Gastroesophageal sphincter (tissue), 4 donors: ENCODE results near the gene RANBP10. TPM values are rescaled to one million over a fixed set of nuclear protein-coding genes. Genes with fewer than 3 reads are reported as not detected.

ENCODE experiments used
- ATAC-seq: fragments of 150-250 bp; one replicate; pipeline ENCODE4 v1.9.1; 2016; ENCODE audit warnings: mild to moderate bottlenecking, moderate library complexity
- H3K27ac ChIP-seq, 4 donors: fragments of 200-600 bp; sonication (generic) in 3 of 4; 1 replicate in 3 of 4; 2 replicates in 1 of 4; pipeline ENCODE4 v1.5.1; 2016 to 2019
- H3K27me3 ChIP-seq: fragments of 200-600 bp; sonication (generic); one replicate; pipeline ENCODE4 v1.5.1; 2019
- H3K36me3 ChIP-seq, 2 donors: fragments of 200-600 bp; sonication (generic); one replicate each; pipeline ENCODE4 v1.5.1; 2019; ENCODE audit warnings: control low read depth in 1 of 2
- H3K4me1 ChIP-seq, 3 donors: fragments of 200-600 bp; sonication (generic); 1 replicate in 2 of 3; 2 replicates in 1 of 3; pipeline ENCODE4 v1.5.1; 2016 to 2019; ENCODE audit warnings: control low read depth in 2 of 3
- H3K4me3 ChIP-seq, 2 donors: fragments of 200-600 bp; sonication (generic); one replicate each; pipeline ENCODE4 v1.5.1; 2019; ENCODE audit warnings: mild to moderate bottlenecking in 1 of 2, moderate library complexity in 1 of 2
- H3K9me3 ChIP-seq, 3 donors: fragments of 200-600 bp; sonication (generic); one replicate each; pipeline ENCODE4 v1.5.1; 2017 to 2019; ENCODE audit warnings: control low read depth in 2 of 3
- CTCF ChIP-seq, 4 experiments: fragments of 200-600 bp in 2 of 4; fragments of 450-650 bp in 2 of 4; sonication (generic) in 1 of 4; IDR thresholded peaks; one replicate each; pipeline ENCODE4 v1.5.1; 2017 to 2019; ENCODE audit warnings: antibody characterized with exemption in 4 of 4, mild to moderate bottlenecking in 2 of 4, moderate library complexity in 2 of 4
- EP300 ChIP-seq: sonication (generic); formaldehyde crosslinking; IDR thresholded peaks from one replicate; pipeline ENCODE4 v1.6.1; 2017; ENCODE audit warnings: antibody characterized with exemption, mild to moderate bottlenecking
- POLR2A ChIP-seq, 2 donors: fragments of 450-650 bp; IDR thresholded peaks; one replicate each; pipeline ENCODE4 v1.6.1; 2017; ENCODE audit warnings: antibody characterized with exemption in 2 of 2, mild to moderate bottlenecking in 2 of 2, moderate library complexity in 1 of 2
- POLR2AphosphoS5 ChIP-seq: sonication (generic); formaldehyde crosslinking; IDR thresholded peaks from one replicate; pipeline ENCODE4 v1.6.1; 2017; ENCODE audit warnings: antibody characterized with exemption
- WGBS, 2 donors: methylation state at CpG; one replicate each; pipeline ENCODE4 v1.1.5; 2018; ENCODE audit warnings: low coverage in 1 of 2; 5-methylcytosine and 5-hydroxymethylcytosine counted together
- total RNA-seq, 4 donors: library from RNA; depleted of rRNA; stranded (reverse); fragments of >200 nt; gene quantifications; one replicate each; pipeline ENCODE4 v1.1.0, GENCODE V29; 2016

Gene RANBP10
- total RNA-seq, 4 donors from 2014 or later, result 6.0 to 12.3 (median 8.4) TPM

- Histone ChIP-seq H3K9me3 (no peaks in the 10 kb centered on the region), H3K4me1 (peaks cover 2 to 26% (median 15%) of the 10 kb centered on the region in 3 donors), H3K36me3 (peaks cover 0 to 16% of the 10 kb centered on the region in 2 donors), H3K27me3 (no peaks in the 10 kb centered on the region), H3K4me3 (no peak overlapping the region), H3K27ac (no peak overlapping the region)
- no peak for ATAC-seq
- 93 to 95% methylated on average over 3 to 4 of the region's 6 CpGs for WGBS, 2 donors
- TF ChIP-seq POLR2A (IDR thresholded peaks at IDR 0.05), result no peak
- TF ChIP-seq POLR2AphosphoS5, result no peak
- TF ChIP-seq EP300, result no peak
- no peak for TF ChIP-seq CTCF (IDR thresholded peaks at IDR 0.05)
Measured at GRCh38 chr16:67775273-67775672, 31.1 kb downstream of the RANBP10 start.

- WGBS, 2 donors, result 67% methylated on average over 1 of the region's 3 CpGs; no CpG with 5 or more reads in 1 of the 2 donors
- H3K4me1 ChIP-seq, result peaks cover 2 to 26% (median 15%) of the 10 kb centered on the region in 3 donors
- no peak overlapping the region for H3K4me3 ChIP-seq
- H3K36me3 ChIP-seq, result peaks cover 0 to 24% of the 10 kb centered on the region in 2 donors
- ATAC-seq, result no peak
- H3K27ac ChIP-seq, result peak overlapping the region in 1 of 4 donors; percentile 15
- TF ChIP-seq EP300 (no peak), POLR2AphosphoS5 (no peak), POLR2A (IDR thresholded peaks at IDR 0.05) (no peak), CTCF (IDR thresholded peaks at IDR 0.05) (no peak)
- no peaks in the 10 kb centered on the region for H3K9me3 ChIP-seq
- H3K27me3 ChIP-seq, result no peaks in the 10 kb centered on the region
Measured at GRCh38 chr16:67774457-67774853, 31.9 kb downstream of the RANBP10 start.

- WGBS, 2 donors, result 35 to 38% methylated on average over 3 to 5 of the region's 6 CpGs
- Histone ChIP-seq H3K4me3 (no peak overlapping the region), H3K36me3 (peaks cover 0 to 25% of the 10 kb centered on the region in 2 donors), H3K27me3 (no peaks in the 10 kb centered on the region), H3K4me1 (peaks cover 2 to 26% (median 15%) of the 10 kb centered on the region in 3 donors), H3K9me3 (no peaks in the 10 kb centered on the region), H3K27ac (peak overlapping the region in 3 of 4 donors; percentile 15 to 42 (median 20))
- ATAC-seq, result no peak
- no peak for TF ChIP-seq POLR2A (IDR thresholded peaks at IDR 0.05)
Measured at GRCh38 chr16:67773569-67774456, 32.5 kb downstream of the RANBP10 start.

- 9 to 17% methylated on average over 4 of the region's 4 CpGs for WGBS, 2 donors
Measured at GRCh38 chr16:67773099-67773498, 33.3 kb downstream of the RANBP10 start.

GRCh38 chr16:67770346-67770991, 35.9 kb downstream of the RANBP10 start:
- WGBS, 2 donors, result 77 to 86% methylated on average over 5 to 6 of the region's 6 CpGs
- H3K4me3 ChIP-seq, result no peak overlapping the region
- no peaks in the 10 kb centered on the region for H3K27me3 ChIP-seq
- TF ChIP-seq POLR2AphosphoS5, result no peak
- no peak for TF ChIP-seq CTCF (IDR thresholded peaks at IDR 0.05)
- no peak for TF ChIP-seq EP300
- TF ChIP-seq POLR2A (IDR thresholded peaks at IDR 0.05), result no peak
- H3K36me3 ChIP-seq, result peaks cover 0 to 37% of the 10 kb centered on the region in 2 donors
- no peaks in the 10 kb centered on the region for H3K9me3 ChIP-seq
- peaks cover 2 to 26% (median 15%) of the 10 kb centered on the region in 3 donors for H3K4me1 ChIP-seq
- no peak for ATAC-seq
- no peak overlapping the region for H3K27ac ChIP-seq

More at GRCh38 chr16:67773099-67773498, 33.3 kb downstream of the RANBP10 start:
- no peak overlapping the region for H3K4me3 ChIP-seq
- no peak for TF ChIP-seq EP300
- TF ChIP-seq POLR2AphosphoS5, result peak; percentile 4
- H3K36me3 ChIP-seq, result peaks cover 0 to 25% of the 10 kb centered on the region in 2 donors
- peaks cover 2 to 26% (median 15%) of the 10 kb centered on the region in 3 donors for H3K4me1 ChIP-seq
- H3K9me3 ChIP-seq, result no peaks in the 10 kb centered on the region
- peak overlapping the region in 3 of 4 donors; percentile 20 to 45 (median 42) for H3K27ac ChIP-seq
- H3K27me3 ChIP-seq, result no peaks in the 10 kb centered on the region
- peak; percentile 55 for ATAC-seq
